Naive thymus-derived CD8-positive, alpha-beta T cell (primary cell): Measurements from ENCODE around the gene CDON. TPM values are rescaled to one million over a fixed set of nuclear protein-coding genes. Genes with fewer than 3 reads are reported as not detected.

Source experiments
- ATAC-seq, 2 donors: fragments of 150-1000 bp; cut with Tn5 transposase in 1 of 2; sonication (Bioruptor Pico), chemical (Tn5 transposase) in 1 of 2; 1 replicate in 1 of 2; 2 replicates in 1 of 2; pipeline ENCODE4 v1.10.0; 2021; ENCODE audit warnings: mild to moderate bottlenecking in 2 of 2, moderate library complexity in 2 of 2
- POLR2A ChIA-PET: fragments of 350-600 bp; sonication (Branson Sonifier 250); formaldehyde crosslinking; loops from one replicate; lab custom pipeline; 2021; ENCODE audit warnings: antibody characterized with exemption; lab: Charles Lee
- DNase-seq, 10 donors: peaks; one replicate each; pipeline versions ENCODE4 v3.0.0 to v3.0.0-alpha.2; 2020 to 2022
- H3K27ac Mint-ChIP-seq, 10 donors: one replicate each; pipeline ENCODE4 v1.8.0; 2020 to 2022; ENCODE audit warnings: mild to moderate bottlenecking in 10 of 10, mixed read lengths in 10 of 10, moderate library complexity in 4 of 10, inconsistent platforms in 1 of 10
- H3K27me3 Mint-ChIP-seq, 5 donors: one replicate each; pipeline ENCODE4 v1.8.0; 2021 to 2022; ENCODE audit warnings: mixed read lengths in 5 of 5
- H3K36me3 Mint-ChIP-seq, 3 donors: one replicate each; pipeline ENCODE4 v1.8.0; 2020 to 2022; ENCODE audit warnings: mixed read lengths in 3 of 3, mild to moderate bottlenecking in 2 of 3, inconsistent platforms in 1 of 3
- H3K4me1 Mint-ChIP-seq, 4 donors: one replicate each; pipeline ENCODE4 v1.8.0; 2021 to 2022; ENCODE audit warnings: mixed read lengths in 4 of 4
- H3K4me3 Mint-ChIP-seq, 10 donors: one replicate each; pipeline ENCODE4 v1.8.0; 2020 to 2022; ENCODE audit warnings: mild to moderate bottlenecking in 10 of 10, mixed read lengths in 10 of 10, moderate library complexity in 6 of 10, inconsistent platforms in 1 of 10
- H3K9me3 Mint-ChIP-seq, 9 donors: one replicate each; pipeline ENCODE4 v1.8.0; 2020 to 2022; ENCODE audit warnings: mixed read lengths in 9 of 9, mild to moderate bottlenecking in 3 of 9, inconsistent platforms in 1 of 9, moderate library complexity in 1 of 9
- polyA plus RNA-seq, 3 donors: library from polyadenylated mRNA; unstranded; fragments of 300-500 nt; fragmentation: Illumina TruSeq; gene quantifications; one replicate each; pipeline ENCODE4 v1.2.3, GENCODE V29; 2021
- total RNA-seq, 8 experiments: library from RNA in 2 of 8; stranded (reverse) in 2 of 8; gene quantifications; one replicate each; pipeline ENCODE4 v1.2.3 and lab custom pipeline; 2021 to 2026

CDON gene
- total and polyA plus RNA-seq, 5 experiments from 2014 or later = 0.14 to 2.8 (median 1.1) TPM; not detected in 1

- Mint-ChIP-seq H3K4me3 (no peak overlapping the region), H3K36me3 (no peaks in the 10 kb centered on the region)
- DNase-seq = no peak
Measured at GRCh38 chr11:125946712-125947418, 115.8 kb downstream of the CDON start.

GRCh38 chr11:125945797-125946520 lies 116.7 kb downstream of the CDON start, which contains the start of gene VSIG10L2:
VSIG10L2 (plus strand) TSS chr11:125946044; CDS start chr11:125946056, 12 bp downstream.
- POLR2A ChIA-PET = interaction anchor here (0.7 kb wide), 1 partner anchor 235 kb away, joined by 4 read pairs; no protein-coding TSS in a partner anchor
- no peak for DNase-seq
- ATAC-seq = no peak

More at GRCh38 chr11:125946712-125947418, 115.8 kb downstream of the CDON start:
- peaks cover 3 to 12% (median 8%) of the 10 kb centered on the region in 5 donors for H3K27me3 Mint-ChIP-seq
- no peaks in the 10 kb centered on the region for H3K9me3 Mint-ChIP-seq
- no peak for ATAC-seq
- POLR2A ChIA-PET = no interaction called here
- H3K4me1 Mint-ChIP-seq = peaks cover 3 to 9% (median 6%) of the 10 kb centered on the region in 4 donors
- H3K27ac Mint-ChIP-seq = no peak overlapping the region

GRCh38 chr11:125945011-125945796 lies 117.5 kb downstream of the CDON start:
- Mint-ChIP-seq H3K9me3 (no peaks in the 10 kb centered on the region), H3K27ac (no peak overlapping the region), H3K36me3 (no peaks in the 10 kb centered on the region), H3K4me3 (no peak overlapping the region), H3K27me3 (peaks cover 0 to 4% (median 3%) of the 10 kb centered on the region in 5 donors), H3K4me1 (peaks cover 3 to 10% (median 6%) of the 10 kb centered on the region in 4 donors)
- no peak for ATAC-seq
- POLR2A ChIA-PET = no interaction called here
- DNase-seq = no peak

More at GRCh38 chr11:125945797-125946520, 116.7 kb downstream of the CDON start, which contains the start of gene VSIG10L2:
- peaks cover 3 to 10% (median 6%) of the 10 kb centered on the region in 4 donors for H3K4me1 Mint-ChIP-seq
- H3K36me3 Mint-ChIP-seq = no peaks in the 10 kb centered on the region
- no peak within 1 kb of the TSS for H3K27ac Mint-ChIP-seq
- H3K27me3 Mint-ChIP-seq = peaks cover 1 to 8% (median 3%) of the 10 kb centered on the region in 5 donors
- no peaks in the 10 kb centered on the region for H3K9me3 Mint-ChIP-seq
- H3K4me3 Mint-ChIP-seq = no peak within 1 kb of the TSS

GRCh38 chr11:125944350-125945010 lies 118.2 kb downstream of the CDON start:
- POLR2A ChIA-PET = no interaction called here
- Mint-ChIP-seq H3K27me3 (peaks cover 0 to 4% (median 3%) of the 10 kb centered on the region in 5 donors), H3K4me1 (peaks cover 3 to 10% (median 6%) of the 10 kb centered on the region in 4 donors), H3K36me3 (no peaks in the 10 kb centered on the region), H3K4me3 (no peak overlapping the region), H3K9me3 (no peaks in the 10 kb centered on the region), H3K27ac (peak overlapping the region in 1 of 10 donors; percentile 27)
- ATAC-seq (no peak), DNase-seq (no peak)

- no peak for ATAC-seq
- H3K27ac Mint-ChIP-seq = peak overlapping the region in 1 of 10 donors; percentile 27
- no peak overlapping the region for H3K4me3 Mint-ChIP-seq
- H3K27me3 Mint-ChIP-seq = peaks cover 0 to 2% (median 0%) of the 10 kb centered on the region in 5 donors
- H3K9me3 Mint-ChIP-seq = no peaks in the 10 kb centered on the region
- DNase-seq = no peak
- H3K36me3 Mint-ChIP-seq = no peaks in the 10 kb centered on the region
- POLR2A ChIA-PET = no interaction called here
- H3K4me1 Mint-ChIP-seq = peaks cover 4 to 13% (median 8%) of the 10 kb centered on the region in 4 donors
Measured at GRCh38 chr11:125943661-125944349, 118.9 kb downstream of the CDON start.

- no peaks in the 10 kb centered on the region for H3K9me3 Mint-ChIP-seq
- peaks cover 10 to 20% (median 14%) of the 10 kb centered on the region in 4 donors for H3K4me1 Mint-ChIP-seq
- H3K4me3 Mint-ChIP-seq = no peak overlapping the region
- H3K36me3 Mint-ChIP-seq = no peaks in the 10 kb centered on the region
- no peak for DNase-seq
- no peak for ATAC-seq
- H3K27ac Mint-ChIP-seq = no peak overlapping the region
- POLR2A ChIA-PET = no interaction called here
- H3K27me3 Mint-ChIP-seq = no peaks in the 10 kb centered on the region
Measured at GRCh38 chr11:125942771-125943428, 119.8 kb downstream of the CDON start.

GRCh38 chr11:125941619-125942611 lies 120.8 kb downstream of the CDON start:
- peak; percentile 60 to 74 for ATAC-seq
- Mint-ChIP-seq H3K4me3 (peak overlapping the region in 5 of 10 donors; percentile 8 to 54 (median 44)), H3K9me3 (no peaks in the 10 kb centered on the region), H3K27me3 (no peaks in the 10 kb centered on the region), H3K36me3 (no peaks in the 10 kb centered on the region), H3K27ac (no peak overlapping the region), H3K4me1 (peaks cover 10 to 20% (median 14%) of the 10 kb centered on the region in 4 donors)
- peak in 8 of 10 donors; percentile 11 to 72 (median 42) for DNase-seq
- POLR2A ChIA-PET = no interaction called here

- no peak overlapping the region for H3K27ac Mint-ChIP-seq
- POLR2A ChIA-PET = no interaction called here
- no peak for ATAC-seq
- H3K4me1 Mint-ChIP-seq = peaks cover 10 to 20% (median 14%) of the 10 kb centered on the region in 4 donors
- no peaks in the 10 kb centered on the region for H3K9me3 Mint-ChIP-seq
- H3K27me3 Mint-ChIP-seq = no peaks in the 10 kb centered on the region
- no peaks in the 10 kb centered on the region for H3K36me3 Mint-ChIP-seq
- no peak for DNase-seq
- H3K4me3 Mint-ChIP-seq = no peak overlapping the region
Measured at GRCh38 chr11:125941267-125941618, 121.4 kb downstream of the CDON start.

GRCh38 chr11:125940145-125940544 lies 122.5 kb downstream of the CDON start:
- peaks cover 10 to 20% (median 14%) of the 10 kb centered on the region in 4 donors for H3K4me1 Mint-ChIP-seq
- H3K36me3 Mint-ChIP-seq = no peaks in the 10 kb centered on the region
- no peak for DNase-seq
- no peak overlapping the region for H3K27ac Mint-ChIP-seq
- POLR2A ChIA-PET = no interaction called here
- H3K27me3 Mint-ChIP-seq = no peaks in the 10 kb centered on the region
- no peak overlapping the region for H3K4me3 Mint-ChIP-seq
- no peaks in the 10 kb centered on the region for H3K9me3 Mint-ChIP-seq
- ATAC-seq = no peak

GRCh38 chr11:125939081-125939521 lies 123.6 kb downstream of the CDON start:
- Mint-ChIP-seq H3K27ac (peak overlapping the region in 1 of 10 donors; percentile 39), H3K36me3 (no peaks in the 10 kb centered on the region), H3K4me1 (peaks cover 10 to 20% (median 14%) of the 10 kb centered on the region in 4 donors), H3K4me3 (no peak overlapping the region), H3K9me3 (no peaks in the 10 kb centered on the region), H3K27me3 (no peaks in the 10 kb centered on the region)
- POLR2A ChIA-PET = no interaction called here
- no peak for DNase-seq
- no peak for ATAC-seq
